GM12878 (cell line): ENCODE data around the gene RCBTB2. TPM values are rescaled to one million over a fixed set of nuclear protein-coding genes. Genes with fewer than 3 reads are reported as not detected.

ENCODE experiments used
- BMI1 ChIP-seq: fragments of 450-650 bp; IDR thresholded peaks from 2 replicates; pipeline ENCODE4 v1.6.1; 2016; ENCODE audit warnings: mild to moderate bottlenecking, moderate library complexity, borderline replicate concordance
- CREB1 ChIP-seq: IDR thresholded peaks from 2 replicates; pipeline ENCODE4 v1.6.1; 2012; ENCODE audit warnings: low read depth, mild to moderate bottlenecking, inconsistent platforms
- EED ChIP-seq: sonication (generic); IDR thresholded peaks from 2 replicates; pipeline ENCODE4 v1.6.1; 2016; ENCODE audit warnings: antibody characterized with exemption, low read depth
- IKZF1 ChIP-seq: fragments of 450-650 bp; conservative IDR thresholded peaks from 2 replicates; pipeline ENCODE4 v1.6.1; 2017; ENCODE audit warnings: antibody characterized with exemption, mild to moderate bottlenecking
- LARP7 ChIP-seq: fragments of 450-650 bp; IDR thresholded peaks from 2 replicates; pipeline ENCODE4 v1.6.1; 2017; ENCODE audit warnings: mild to moderate bottlenecking
- MTA2 ChIP-seq: fragments of 450-650 bp; IDR thresholded peaks from 2 replicates; pipeline ENCODE4 v1.6.1; 2016; ENCODE audit warnings: low read depth, mild to moderate bottlenecking, moderate library complexity
- MTA3 ChIP-seq: IDR thresholded peaks from 2 replicates; pipeline ENCODE4 v1.6.1; 2012; ENCODE audit warnings: low read length, inconsistent platforms, borderline replicate concordance
- MXI1 ChIP-seq: fragments of 150-350 bp; IDR thresholded peaks from 2 replicates; pipeline ENCODE4 v1.6.1; 2011; ENCODE audit warnings: low read depth, mild to moderate bottlenecking, inconsistent platforms, low read length, improper control_type of control experiment
- NRF1 ChIP-seq: conservative IDR thresholded peaks from 2 replicates; pipeline ENCODE4 v1.6.1; 2011; ENCODE audit warnings: mild to moderate bottlenecking, low read depth, low read length, improper control_type of control experiment
- PAX5 ChIP-seq: IDR thresholded peaks from 2 replicates; pipeline ENCODE4 v1.6.1; 2011; ENCODE audit warnings: low read depth, low read length, borderline replicate concordance
- PML ChIP-seq: IDR thresholded peaks from 2 replicates; pipeline ENCODE4 v1.6.1; 2012; ENCODE audit warnings: low read length, inconsistent platforms
- RAD21 ChIP-seq: IDR thresholded peaks from 2 replicates; pipeline ENCODE4 v1.6.1; 2011; ENCODE audit warnings: mild to moderate bottlenecking, low read depth, low read length, moderate library complexity; ENCODE audit not compliant: insufficient read depth
- RAD51 ChIP-seq: fragments of 450-650 bp; IDR thresholded peaks from 2 replicates; pipeline ENCODE4 v1.6.1; 2016; ENCODE audit warnings: moderate library complexity, mild to moderate bottlenecking, inconsistent platforms
- RUNX3 ChIP-seq: IDR thresholded peaks from 2 replicates; pipeline ENCODE4 v1.6.1; 2012; ENCODE audit warnings: low read length, inconsistent platforms
- SMAD1 ChIP-seq: fragments of 450-650 bp; IDR thresholded peaks from 2 replicates; pipeline ENCODE4 v1.6.1; 2018; ENCODE audit warnings: mild to moderate bottlenecking, low read depth; ENCODE audit not compliant: partially characterized antibody
- SMC3 ChIP-seq: IDR thresholded peaks from 2 replicates; pipeline ENCODE4 v1.6.1; 2011; ENCODE audit warnings: low read length, improper control_type of control experiment, borderline replicate concordance
- SP1 ChIP-seq: IDR thresholded peaks from one replicate; pipeline ENCODE4 v1.6.1; 2011; ENCODE audit warnings: low read depth, low read length
- STAT3 ChIP-seq: IDR thresholded peaks from 2 replicates; pipeline ENCODE4 v1.6.1; 2011; ENCODE audit warnings: low read depth, low read length, improper control_type of control experiment
- TCF12 ChIP-seq: IDR thresholded peaks from 2 replicates; pipeline ENCODE4 v1.6.1; 2011; ENCODE audit warnings: low read depth, mild to moderate bottlenecking, low read length
- TCF3 ChIP-seq: IDR thresholded peaks from 2 replicates; pipeline ENCODE4 v1.6.1; 2012; ENCODE audit warnings: low read depth, mild to moderate bottlenecking, low read length, borderline replicate concordance; ENCODE audit not compliant: insufficient read depth
- ZNF217 ChIP-seq: fragments of 450-650 bp; IDR thresholded peaks from 2 replicates; pipeline ENCODE4 v1.6.1; 2017; ENCODE audit warnings: antibody characterized with exemption, mild to moderate bottlenecking
- ZNF24 ChIP-seq: fragments of 450-650 bp; IDR thresholded peaks from 2 replicates; pipeline ENCODE4 v1.6.1; 2017; ENCODE audit warnings: antibody characterized with exemption, mild to moderate bottlenecking
- polyA plus RNA-seq, 11 experiments: library from polyadenylated mRNA; depleted of rRNA in 4 of 11; unstranded in 6 of 11; stranded (reverse) in 5 of 11; fragments of >200 nt; fragmentation: Nextera tagmentation in 4 of 11; fragmentation: Illumina TruSeq in 1 of 11; extraction: Ambion mirVana in 4 of 11; extraction: Trizol in 1 of 11; gene quantifications; 1 replicate in 1 of 11; 2 replicates in 10 of 11; pipeline versions ENCODE4 v1.2.1 to v1.2.3, GENCODE V29; 2011 to 2016; ENCODE audit warnings: inconsistent platforms in 2 of 11, missing spikeins in 2 of 11, low read depth in 1 of 11
- total RNA-seq, 4 experiments: library from RNA; depleted of rRNA in 3 of 4; stranded (reverse); fragments of >200 nt in 3 of 4; fragmentation: Illumina TruSeq in 1 of 4; extraction: Trizol in 1 of 4; gene quantifications; 2 replicates each; pipeline versions ENCODE4 v1.2.1 to v1.2.3, GENCODE V29; 2013 to 2021
- TF ChIP-seq, protein P1 (sequence below): IDR thresholded peaks from 2 replicates; pipeline ENCODE4 v1.6.1; 2012; ENCODE audit warnings: improper control_type of control experiment, low read depth, low read length; ENCODE audit not compliant: insufficient replicate concordance
- TF ChIP-seq, protein P2 (sequence below): IDR thresholded peaks from 2 replicates; pipeline ENCODE4 v1.6.1; 2012; ENCODE audit warnings: low read length, inconsistent platforms
- TF ChIP-seq, protein P3 (sequence below): fragments of 450-650 bp; IDR thresholded peaks from 2 replicates; pipeline ENCODE4 v1.6.1; 2017; ENCODE audit warnings: borderline replicate concordance

The RCBTB2 gene
- total and polyA plus RNA-seq, 10 of the 15 experiments (the other 5 are each of a cell fraction or from before 2014, with no cell fraction given) = 5.0 to 16.0 (median 8.5) TPM

DNA sequence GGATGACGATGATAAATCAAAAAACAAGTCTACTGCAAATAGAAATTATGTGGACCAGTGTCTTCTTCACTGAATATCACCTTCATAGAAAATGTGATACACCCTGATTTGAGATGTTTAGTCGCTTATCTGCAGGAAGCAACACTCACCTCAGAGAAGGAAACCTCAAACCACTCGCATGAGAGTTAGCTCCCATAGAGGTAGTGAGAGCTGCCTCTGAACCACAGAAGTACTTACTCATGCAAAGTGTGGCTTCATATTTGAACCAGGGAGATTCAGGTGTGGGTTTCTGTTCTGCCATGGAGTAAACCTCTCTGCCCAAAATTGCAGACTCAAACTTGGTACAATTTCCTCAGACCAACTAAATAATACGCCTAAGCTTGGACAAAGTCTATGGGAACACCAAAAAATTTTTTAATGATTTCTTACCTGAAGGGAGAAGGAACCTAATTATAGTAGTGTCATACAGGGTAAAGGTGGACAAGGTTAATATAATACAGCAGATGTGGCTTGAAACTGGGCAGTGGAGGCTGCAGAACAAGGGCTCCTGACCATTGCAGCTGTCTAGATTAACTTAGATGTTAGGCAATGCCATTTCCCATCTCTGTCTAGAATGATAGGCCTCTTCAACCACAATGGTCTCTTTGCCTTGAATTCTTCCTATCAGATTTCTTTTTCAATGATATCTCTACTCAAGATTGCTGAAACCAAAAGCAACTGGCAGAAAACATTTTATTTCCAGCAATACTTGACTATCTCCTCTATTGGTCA lies 29.6 kb upstream of the RCBTB2 start (continued):
- TF ChIP-seq LARP7 (no peak), ZNF217 (peak; percentile 85; the same call in 1 of the 2 replicates), ZNF24 (peak; percentile 71), EED (peak; percentile 94), RAD21 (0 out of 2 replicates have a peak, but pooled peaks have one; percentile 4), SMC3 (no peak), CREB1 (peak; percentile 66), RAD51 (peak; percentile 33; the same call in 1 of the 2 replicates), NRF1 (no peak), TCF12 (peak; percentile 94), SP1 (peak; percentile 79), PAX5 (peak; percentile 100), MTA2 (peak; percentile 93), MTA3 (peak; percentile 99), STAT3 (peak; percentile 92; the same call in 1 of the 2 replicates), TCF3 (peak; percentile 98), MXI1 (peak; percentile 58; the same call in 1 of the 2 replicates), SMAD1 (no peak), PML (peak; percentile 86), RUNX3 (peak; percentile 100), IKZF1 (peak; percentile 89), BMI1 (peak; percentile 69; the same call in 1 of the 2 replicates)
- TF ChIP-seq, protein P1, sequence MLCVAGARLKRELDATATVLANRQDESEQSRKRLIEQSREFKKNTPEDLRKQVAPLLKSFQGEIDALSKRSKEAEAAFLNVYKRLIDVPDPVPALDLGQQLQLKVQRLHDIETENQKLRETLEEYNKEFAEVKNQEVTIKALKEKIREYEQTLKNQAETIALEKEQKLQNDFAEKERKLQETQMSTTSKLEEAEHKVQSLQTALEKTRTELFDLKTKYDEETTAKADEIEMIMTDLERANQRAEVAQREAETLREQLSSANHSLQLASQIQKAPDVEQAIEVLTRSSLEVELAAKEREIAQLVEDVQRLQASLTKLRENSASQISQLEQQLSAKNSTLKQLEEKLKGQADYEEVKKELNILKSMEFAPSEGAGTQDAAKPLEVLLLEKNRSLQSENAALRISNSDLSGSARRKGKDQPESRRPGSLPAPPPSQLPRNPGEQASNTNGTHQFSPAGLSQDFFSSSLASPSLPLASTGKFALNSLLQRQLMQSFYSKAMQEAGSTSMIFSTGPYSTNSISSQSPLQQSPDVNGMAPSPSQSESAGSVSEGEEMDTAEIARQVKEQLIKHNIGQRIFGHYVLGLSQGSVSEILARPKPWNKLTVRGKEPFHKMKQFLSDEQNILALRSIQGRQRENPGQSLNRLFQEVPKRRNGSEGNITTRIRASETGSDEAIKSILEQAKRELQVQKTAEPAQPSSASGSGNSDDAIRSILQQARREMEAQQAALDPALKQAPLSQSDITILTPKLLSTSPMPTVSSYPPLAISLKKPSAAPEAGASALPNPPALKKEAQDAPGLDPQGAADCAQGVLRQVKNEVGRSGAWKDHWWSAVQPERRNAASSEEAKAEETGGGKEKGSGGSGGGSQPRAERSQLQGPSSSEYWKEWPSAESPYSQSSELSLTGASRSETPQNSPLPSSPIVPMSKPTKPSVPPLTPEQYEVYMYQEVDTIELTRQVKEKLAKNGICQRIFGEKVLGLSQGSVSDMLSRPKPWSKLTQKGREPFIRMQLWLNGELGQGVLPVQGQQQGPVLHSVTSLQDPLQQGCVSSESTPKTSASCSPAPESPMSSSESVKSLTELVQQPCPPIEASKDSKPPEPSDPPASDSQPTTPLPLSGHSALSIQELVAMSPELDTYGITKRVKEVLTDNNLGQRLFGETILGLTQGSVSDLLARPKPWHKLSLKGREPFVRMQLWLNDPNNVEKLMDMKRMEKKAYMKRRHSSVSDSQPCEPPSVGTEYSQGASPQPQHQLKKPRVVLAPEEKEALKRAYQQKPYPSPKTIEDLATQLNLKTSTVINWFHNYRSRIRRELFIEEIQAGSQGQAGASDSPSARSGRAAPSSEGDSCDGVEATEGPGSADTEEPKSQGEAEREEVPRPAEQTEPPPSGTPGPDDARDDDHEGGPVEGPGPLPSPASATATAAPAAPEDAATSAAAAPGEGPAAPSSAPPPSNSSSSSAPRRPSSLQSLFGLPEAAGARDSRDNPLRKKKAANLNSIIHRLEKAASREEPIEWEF = peak; percentile 15
- TF ChIP-seq, protein P2, sequence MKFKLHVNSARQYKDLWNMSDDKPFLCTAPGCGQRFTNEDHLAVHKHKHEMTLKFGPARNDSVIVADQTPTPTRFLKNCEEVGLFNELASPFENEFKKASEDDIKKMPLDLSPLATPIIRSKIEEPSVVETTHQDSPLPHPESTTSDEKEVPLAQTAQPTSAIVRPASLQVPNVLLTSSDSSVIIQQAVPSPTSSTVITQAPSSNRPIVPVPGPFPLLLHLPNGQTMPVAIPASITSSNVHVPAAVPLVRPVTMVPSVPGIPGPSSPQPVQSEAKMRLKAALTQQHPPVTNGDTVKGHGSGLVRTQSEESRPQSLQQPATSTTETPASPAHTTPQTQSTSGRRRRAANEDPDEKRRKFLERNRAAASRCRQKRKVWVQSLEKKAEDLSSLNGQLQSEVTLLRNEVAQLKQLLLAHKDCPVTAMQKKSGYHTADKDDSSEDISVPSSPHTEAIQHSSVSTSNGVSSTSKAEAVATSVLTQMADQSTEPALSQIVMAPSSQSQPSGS = peak; percentile 98
- TF ChIP-seq, protein P3, sequence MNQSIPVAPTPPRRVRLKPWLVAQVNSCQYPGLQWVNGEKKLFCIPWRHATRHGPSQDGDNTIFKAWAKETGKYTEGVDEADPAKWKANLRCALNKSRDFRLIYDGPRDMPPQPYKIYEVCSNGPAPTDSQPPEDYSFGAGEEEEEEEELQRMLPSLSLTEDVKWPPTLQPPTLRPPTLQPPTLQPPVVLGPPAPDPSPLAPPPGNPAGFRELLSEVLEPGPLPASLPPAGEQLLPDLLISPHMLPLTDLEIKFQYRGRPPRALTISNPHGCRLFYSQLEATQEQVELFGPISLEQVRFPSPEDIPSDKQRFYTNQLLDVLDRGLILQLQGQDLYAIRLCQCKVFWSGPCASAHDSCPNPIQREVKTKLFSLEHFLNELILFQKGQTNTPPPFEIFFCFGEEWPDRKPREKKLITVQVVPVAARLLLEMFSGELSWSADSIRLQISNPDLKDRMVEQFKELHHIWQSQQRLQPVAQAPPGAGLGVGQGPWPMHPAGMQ = no peak
